DMS79 (cell line): ENCODE measurements around the gene MARCHF3.
"Not testable (repeated sequence)": the region's sequence is repeated elsewhere in the genome, so short reads cannot be mapped to it uniquely, and the experiment has no call there.

Source experiments
- DNase-seq: peaks from one replicate; lab custom pipeline; 2025; lab: John Stamatoyannopoulos, UW

Gene MARCHF3

GRCh38 chr5:126875303-126875785 lies 155.0 kb downstream of the MARCHF3 start:
- DNase-seq: no peak

- DNase-seq: peak; percentile 63
Measured at GRCh38 chr5:126872561-126873354, 157.6 kb downstream of the MARCHF3 start.

- no peak for DNase-seq
Measured at GRCh38 chr5:126871441-126871840, 158.9 kb downstream of the MARCHF3 start.

- DNase-seq: no peak
Measured at GRCh38 chr5:126869005-126869451, 161.3 kb downstream of the MARCHF3 start.

- no peak for DNase-seq
Measured at GRCh38 chr5:126868338-126869004, 161.9 kb downstream of the MARCHF3 start.

- DNase-seq: no peak
Measured at GRCh38 chr5:126866851-126867636, 163.3 kb downstream of the MARCHF3 start.

GRCh38 chr5:126865299-126865698 lies 165.1 kb downstream of the MARCHF3 start:
- DNase-seq: no peak

GRCh38 chr5:126864042-126864688 lies 166.2 kb downstream of the MARCHF3 start:
- DNase-seq: no peak

- DNase-seq: no peak
Measured at GRCh38 chr5:126863402-126863801, 167.0 kb downstream of the MARCHF3 start.

GRCh38 chr5:126858441-126858840 lies 171.9 kb downstream of the MARCHF3 start:
- no peak for DNase-seq

- no peak for DNase-seq
Measured at GRCh38 chr5:126857472-126858410, 172.6 kb downstream of the MARCHF3 start.

GRCh38 chr5:126855266-126855665 lies 175.1 kb downstream of the MARCHF3 start:
- DNase-seq: no peak

- no peak for DNase-seq
Measured at GRCh38 chr5:126854526-126855110, 175.7 kb downstream of the MARCHF3 start.

- not testable (repeated sequence) for DNase-seq
Measured at GRCh38 chr5:126853541-126854307, 176.6 kb downstream of the MARCHF3 start.

- no peak for DNase-seq
Measured at GRCh38 chr5:126852841-126853271, 177.5 kb downstream of the MARCHF3 start.

GRCh38 chr5:126852091-126852571 lies 178.2 kb downstream of the MARCHF3 start:
- DNase-seq: no peak

GRCh38 chr5:126851501-126852011 lies 178.8 kb downstream of the MARCHF3 start:
- DNase-seq: no peak

- no peak for DNase-seq
Measured at GRCh38 chr5:126849101-126849678, 181.2 kb downstream of the MARCHF3 start.

- no peak for DNase-seq
Measured at GRCh38 chr5:126848253-126848652, 182.1 kb downstream of the MARCHF3 start.
